ENCODE measurements around the gene WWP2.
A peak's percentile ranks its signal among the peaks of the same experiment; 100 is the strongest.
"Not testable (repeated sequence)": the region's sequence is repeated elsewhere in the genome, so short reads cannot be mapped to it uniquely, and the experiment has no call there.

Gene WWP2

DNA sequence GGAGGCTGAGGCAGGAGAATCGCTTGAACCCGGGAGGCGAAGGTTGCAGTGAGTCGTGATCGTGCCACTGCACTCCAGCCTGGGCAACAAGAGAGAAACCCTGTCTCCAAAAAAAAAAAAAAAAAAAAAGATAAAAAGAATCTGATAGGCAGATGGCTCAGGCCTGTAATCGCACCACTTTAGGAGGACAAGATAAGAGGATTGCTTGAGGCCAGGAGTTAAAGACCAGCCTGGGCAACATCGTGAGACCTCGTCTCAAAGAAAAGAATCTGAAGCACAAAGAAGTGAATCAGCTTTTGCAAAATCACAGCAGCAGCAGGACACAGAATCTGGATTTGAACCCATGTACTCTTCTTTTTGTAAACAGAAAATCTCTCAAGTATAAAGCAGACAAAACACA lies 15.0 kb upstream of the WWP2 start:
- no peak for DNase-seq

DNA sequence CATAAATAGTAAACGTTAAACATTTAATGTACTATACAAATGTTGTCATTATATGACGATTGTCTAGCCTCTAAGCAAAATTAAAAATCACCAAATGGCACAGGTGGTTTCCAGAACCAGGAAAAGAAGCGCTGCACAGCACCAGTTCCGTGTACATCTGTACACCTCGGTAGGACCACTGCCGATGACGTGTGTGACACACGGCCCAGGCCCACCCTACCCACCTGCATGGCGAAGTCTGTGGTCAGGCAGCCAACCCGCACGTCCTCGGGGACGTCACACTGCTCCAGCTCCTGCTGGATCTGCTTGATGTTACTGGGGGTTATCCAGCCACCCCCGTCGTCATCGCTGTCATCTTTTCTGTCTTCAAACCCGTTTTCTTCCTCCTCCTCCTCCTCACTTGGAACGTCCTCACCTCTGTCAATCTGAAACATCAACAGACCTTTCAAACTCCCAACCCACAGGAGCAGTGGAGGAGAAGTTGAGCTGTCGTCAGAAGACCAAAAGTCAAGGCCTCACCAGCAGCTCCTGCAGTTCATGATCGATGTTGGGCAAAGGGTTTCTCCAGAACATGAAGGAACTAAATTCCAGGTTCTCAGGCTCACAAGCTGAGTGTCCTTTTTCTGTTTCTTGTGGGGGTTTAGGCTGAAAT lies 13.3 kb upstream of the WWP2 start:
- DNase-seq = no peak

DNA sequence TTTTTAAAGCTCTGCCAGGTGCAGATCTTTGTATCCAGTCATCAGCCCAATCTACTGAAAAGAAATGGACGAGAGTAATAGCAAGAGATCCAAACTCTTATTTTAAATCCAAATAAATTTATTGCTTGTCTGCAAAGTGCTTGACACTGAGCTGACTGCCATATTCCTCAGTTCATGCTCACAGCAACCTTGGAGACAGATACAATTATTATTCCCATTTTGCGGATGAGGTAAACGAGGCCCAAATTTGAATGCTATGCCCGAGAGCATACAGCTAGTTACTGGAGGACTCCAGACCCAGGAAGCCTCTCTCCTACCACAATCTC lies 8.0 kb upstream of the WWP2 start:
- DNase-seq = no peak

DNA sequence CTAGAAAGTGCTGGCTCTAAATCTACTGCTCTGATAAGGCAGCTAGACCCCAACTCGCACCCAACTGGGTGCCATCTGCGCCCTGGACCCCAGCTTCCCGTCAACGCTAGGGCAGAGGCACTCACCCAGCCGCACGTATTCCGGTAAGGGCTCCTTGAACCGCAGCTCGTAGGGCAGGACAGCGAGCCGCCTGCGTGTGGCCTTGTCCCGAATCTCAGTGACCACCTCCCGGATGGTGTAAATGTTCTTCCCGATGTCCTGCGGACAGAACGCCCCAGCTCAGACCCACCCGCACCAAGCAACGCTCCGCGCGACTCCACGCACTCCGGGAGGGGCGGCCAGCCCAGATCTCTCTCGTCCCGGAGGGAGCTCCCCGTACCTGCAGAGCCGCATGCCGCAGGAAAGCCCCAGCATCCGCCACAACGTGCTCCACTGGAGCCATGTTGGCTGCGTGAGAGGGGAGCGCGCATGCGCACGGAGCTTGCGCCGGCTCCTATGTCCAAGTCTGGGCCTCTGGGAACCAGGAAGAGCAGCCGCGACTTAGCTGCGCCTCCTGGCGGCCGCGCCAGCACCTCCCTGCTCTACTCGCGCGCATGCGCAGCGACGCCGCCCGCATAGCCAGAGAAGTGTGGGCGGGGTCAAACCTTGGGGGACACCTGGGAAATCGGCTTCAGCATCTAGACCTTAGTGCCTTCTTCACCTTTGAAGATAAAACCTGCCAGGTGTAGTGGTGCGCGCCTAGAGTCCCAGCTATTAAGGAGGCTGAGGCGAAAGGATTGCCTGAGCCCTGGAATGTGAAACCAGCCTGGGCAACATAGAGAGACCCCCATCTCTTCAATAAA lies 7.4 kb upstream of the WWP2 start, which contains the start of gene NOB1:
NOB1 (minus strand) TSS at position 458 of the 842 bp plus-strand sequence; CDS start at position 442, 16 bp downstream.
- peak; percentile 85 to 97 (median 95) for DNase-seq

DNA sequence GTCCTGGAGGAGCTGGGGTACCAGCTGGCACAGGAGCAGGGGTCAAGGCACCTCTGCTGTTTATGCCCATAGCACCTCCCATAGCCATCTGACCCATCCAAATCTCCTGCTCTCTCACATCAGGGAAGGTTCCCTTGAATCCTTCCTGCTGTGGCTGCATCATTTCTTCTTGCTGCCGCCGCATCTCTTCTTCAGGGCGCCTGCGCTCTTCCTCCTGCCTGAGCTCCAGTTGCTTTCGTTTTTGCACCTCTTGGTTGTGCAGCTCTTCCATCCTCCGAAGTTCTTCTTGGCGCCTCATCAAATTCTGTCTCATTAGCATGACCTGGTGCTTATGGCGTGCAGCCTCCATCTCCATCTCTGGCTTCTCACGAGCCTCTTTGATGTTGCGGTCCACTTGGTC lies 5.4 kb upstream of the WWP2 start:
- no peak for DNase-seq

DNA sequence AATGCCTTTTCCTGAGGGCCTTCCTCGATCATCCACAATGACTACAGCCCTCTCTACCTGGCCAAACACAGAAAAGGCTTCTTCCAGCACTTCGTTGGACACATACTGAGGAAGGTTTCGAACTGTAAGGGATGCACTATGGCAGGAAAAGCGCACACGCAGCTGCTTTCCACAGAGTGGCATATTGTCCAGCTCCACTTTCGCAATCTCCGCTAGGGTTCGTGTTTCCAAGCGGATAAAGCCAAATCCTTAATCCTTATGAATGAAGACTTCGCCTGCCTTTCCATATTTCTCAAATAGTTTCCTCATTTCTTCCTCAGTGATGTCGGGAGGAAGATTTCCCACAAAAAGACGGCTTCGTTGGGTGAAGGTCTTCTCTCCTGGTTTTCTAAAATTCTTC lies 4.8 kb upstream of the WWP2 start:
- not testable (repeated sequence) for DNase-seq

DNA sequence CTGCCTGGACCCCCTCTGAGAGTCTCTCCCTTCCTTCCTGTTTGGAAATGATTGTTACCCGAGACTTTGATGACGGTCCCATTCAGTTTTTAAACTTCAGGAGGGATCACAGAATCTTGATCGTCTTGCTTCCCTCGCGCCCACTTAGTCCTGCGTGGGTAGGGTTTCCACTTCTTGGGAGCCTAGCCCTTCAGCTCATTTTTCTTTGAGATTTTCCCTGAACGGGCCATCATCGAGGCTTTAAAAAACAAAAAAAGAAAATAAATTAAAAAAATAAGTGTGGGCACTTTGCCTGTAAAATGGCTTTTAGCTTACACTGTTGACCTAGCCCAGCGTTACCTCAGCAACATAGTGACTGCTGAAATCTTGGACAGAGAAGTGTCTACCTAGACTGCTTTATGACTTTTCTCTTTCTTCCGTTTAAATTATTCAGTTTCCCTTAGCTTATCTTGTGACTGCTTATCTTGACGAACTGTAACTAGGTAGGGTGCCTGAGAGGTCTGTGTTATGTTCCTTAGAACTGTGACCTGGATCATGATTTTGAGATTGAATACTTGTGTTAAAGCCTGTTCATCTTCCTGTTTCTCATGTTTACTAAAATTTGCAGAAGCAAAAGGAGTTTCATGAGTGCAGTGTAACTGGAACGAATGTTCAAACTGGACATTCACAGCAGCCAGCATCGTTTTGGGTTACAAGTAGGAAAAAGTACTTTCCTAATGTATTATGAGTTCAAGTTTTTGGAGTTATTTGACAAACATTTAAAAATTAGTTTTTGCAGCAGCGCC lies 874 bp downstream of the WWP2 start:
- no peak for DNase-seq

DNA sequence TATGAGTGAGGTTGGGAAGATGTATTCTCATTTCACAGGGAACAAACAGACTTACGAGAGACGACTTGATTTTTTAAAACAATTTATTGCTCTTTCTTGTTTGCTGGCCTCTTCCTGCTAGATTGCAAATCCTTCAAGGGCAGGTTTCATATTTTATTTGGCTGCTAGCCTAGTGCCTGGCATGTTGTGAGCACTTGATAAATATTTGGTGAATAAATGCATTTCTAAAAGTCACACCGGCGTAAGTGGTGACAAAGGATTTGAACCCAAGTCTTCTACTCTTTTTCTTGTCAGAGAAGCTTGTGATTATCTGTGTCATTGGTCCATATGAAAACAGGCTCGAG lies 1.4 kb downstream of the WWP2 start:
- no peak for DNase-seq

GRCh38 chr16:69767459-69768229 lies 5.5 kb downstream of the WWP2 start:
- no peak for DNase-seq

DNA sequence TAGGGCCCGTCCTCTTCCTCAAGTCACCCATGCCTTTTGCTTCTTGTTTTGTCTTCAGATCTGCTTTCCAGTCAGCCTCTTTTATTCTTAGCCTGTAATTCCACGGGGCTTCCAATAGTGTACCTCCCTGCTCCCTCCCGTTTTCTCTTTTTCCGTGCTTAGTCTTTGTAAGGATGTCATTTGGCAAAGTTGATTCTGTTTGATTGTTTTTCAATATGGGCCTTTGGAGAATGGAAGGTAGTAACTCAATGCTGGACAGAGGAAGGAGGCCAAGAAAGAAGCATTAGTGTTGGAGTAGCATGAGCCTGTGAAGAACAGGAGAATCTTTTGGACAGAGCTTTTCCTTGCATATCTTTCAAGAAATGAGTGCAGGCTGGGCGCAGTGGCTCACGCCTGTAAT lies 6.5 kb downstream of the WWP2 start:
- DNase-seq = no peak

GRCh38 chr16:69769404-69769803 lies 7.3 kb downstream of the WWP2 start:
- DNase-seq = no peak

DNA sequence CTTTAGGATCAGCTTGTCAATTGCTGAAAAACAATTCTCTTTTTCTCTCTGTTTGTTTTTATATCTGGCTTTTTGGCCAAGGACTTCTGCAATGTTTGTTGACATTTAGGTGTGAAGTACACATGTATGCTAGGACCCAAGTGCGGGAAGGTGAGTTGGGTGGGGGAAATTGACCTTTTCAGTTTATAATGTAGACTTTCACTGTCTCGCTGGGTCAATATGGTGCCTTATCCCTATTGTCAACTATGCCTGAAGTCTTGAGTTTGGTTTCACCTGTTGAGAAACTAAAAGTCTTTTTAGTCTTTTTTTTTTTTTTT lies 9.5 kb downstream of the WWP2 start:
- no peak for DNase-seq

DNA sequence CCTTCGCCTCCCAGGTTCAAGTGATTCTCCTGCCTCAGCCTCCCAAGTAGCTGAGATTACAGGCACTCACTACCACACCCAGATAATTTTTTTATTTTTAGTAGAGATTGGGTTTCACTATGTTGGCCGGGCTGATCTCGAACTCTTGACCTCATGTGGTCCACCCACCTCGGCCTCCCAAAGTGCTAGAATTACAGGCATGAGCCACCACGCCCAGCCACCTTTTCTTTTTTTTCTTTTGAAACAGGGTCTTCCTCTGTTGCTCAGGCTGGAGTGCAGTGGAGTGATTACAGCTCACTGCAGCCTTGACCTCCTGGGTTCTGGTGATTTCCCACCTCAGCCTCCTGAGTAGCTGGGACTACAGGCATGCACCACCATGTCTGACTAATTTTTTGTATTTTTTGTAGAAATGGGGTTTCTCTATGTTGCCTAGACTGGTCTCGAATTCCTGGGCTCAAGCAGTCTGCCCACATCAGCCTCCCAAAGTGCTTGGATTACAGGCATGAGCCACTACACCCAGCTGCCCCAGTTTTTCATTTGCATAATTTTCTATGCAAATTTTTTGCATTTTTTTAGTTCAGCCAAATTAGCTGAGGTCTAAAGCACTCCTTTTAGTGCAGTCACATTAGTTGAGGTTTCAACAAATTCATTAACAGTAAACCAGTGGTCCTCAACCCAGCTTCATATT lies 11.3 kb downstream of the WWP2 start:
- no peak for DNase-seq

DNA sequence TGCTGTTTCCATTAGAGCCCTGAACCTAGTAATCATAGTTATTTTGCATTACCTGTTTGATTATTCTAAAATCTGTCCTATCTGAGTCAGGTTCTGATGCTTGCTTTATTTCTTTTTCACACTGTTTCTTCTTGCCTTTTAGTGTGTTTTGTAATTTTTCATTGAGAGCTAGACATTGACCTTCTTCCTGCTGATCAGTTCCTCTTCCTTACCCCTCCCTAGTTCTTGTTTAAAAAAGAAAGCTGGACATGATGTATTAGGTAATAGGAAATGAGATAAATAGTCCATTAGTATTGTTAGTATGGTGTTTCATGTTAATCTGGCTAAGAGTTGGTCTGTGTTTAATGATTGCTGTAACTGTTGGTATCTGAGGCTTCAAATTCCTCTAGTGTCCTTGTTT lies 13.4 kb downstream of the WWP2 start:
- no peak for DNase-seq

GRCh38 chr16:69779724-69780123 lies 17.6 kb downstream of the WWP2 start:
- no peak for DNase-seq

- no peak for DNase-seq
Measured at GRCh38 chr16:69781118-69781517, 19.0 kb downstream of the WWP2 start.

DNA sequence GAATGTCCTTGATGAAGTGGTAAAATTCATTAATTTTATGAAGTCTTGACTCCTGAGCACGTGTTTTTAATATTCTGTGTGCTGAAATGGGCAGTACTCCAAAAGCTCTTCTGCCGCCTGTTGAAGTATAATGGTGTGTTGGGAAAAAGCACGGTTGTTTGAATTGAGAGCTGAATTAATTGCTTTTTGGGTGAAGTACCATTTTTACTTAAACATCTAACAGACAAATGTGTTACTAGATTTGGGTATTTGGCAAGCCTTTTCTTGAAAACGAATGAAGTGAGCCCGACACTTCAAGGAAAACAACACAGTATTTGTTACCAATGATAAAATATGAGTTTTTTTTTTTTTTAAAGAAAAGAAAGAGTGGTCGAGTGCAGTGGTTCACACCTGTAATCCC lies 22.5 kb downstream of the WWP2 start:
- no peak for DNase-seq

- DNase-seq = no peak
Measured at GRCh38 chr16:69787883-69788282, 25.8 kb downstream of the WWP2 start.

GRCh38 chr16:69791391-69791847 lies 29.3 kb downstream of the WWP2 start:
- not testable (repeated sequence) for DNase-seq

GRCh38 chr16:69793526-69793925 lies 31.4 kb downstream of the WWP2 start:
- DNase-seq = no peak

DNA sequence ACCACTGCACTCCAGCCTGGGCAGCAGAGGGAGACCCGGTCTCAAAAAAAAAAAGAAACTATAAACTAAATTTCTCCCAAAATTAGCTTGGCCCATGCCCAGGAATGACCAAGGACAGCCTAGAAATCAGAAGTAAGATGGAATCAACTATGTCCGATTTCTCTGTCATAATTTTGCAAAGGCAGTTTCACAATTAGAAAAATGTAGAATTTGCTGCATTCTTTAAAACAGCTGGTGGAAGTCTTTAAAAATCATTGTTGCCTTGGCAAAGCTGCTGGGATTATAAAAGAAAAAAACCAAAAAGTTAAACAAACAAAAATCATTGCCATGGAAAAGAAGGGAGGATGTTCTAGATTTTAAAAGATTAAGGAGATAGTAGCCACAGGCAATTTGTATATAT lies 32.4 kb downstream of the WWP2 start:
- DNase-seq = no peak

DNA sequence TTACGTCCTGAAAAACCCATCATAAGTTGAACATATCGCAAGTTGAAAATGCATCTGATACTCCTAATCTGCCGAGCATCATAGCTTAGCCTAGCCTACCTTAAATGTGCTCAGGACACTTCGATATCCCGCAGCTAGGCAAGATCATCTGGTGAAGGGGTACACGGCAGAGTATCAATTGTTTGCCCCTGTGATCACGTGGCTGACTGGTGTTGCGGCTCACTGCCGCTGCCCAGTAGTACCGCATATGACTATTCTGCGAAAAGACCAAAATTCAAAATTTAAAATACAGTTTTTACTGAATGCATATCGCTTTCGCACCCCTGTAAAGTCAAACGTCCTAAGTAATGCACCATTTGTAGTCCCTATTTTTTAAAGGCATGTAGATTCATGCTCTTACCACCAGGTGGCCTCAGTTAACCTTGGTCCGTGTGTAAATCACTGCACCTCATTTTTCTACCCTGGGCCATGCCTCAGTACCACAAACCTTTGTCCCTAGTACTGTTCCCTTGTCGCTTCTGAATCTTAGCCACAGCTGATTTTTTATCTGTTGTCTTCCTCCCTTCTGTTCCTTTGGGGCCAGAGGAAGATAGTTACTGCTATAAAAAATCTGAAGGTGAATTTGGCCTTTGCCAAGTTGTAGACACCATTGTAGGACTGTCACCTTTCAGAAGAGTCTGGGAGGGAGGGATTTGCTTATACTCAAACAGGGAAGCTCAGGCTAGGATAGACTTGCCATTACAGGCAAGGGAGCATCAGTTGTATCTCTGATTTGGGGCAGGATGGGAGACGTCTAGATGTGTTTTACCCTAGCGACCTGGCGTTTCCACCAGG lies 34.4 kb downstream of the WWP2 start:
- no peak for DNase-seq
